AG08395 (cell line): ENCODE results near the gene NRCAM.
"Not testable (repeated sequence)": the region's sequence is repeated elsewhere in the genome, so short reads cannot be mapped to it uniquely, and the experiment has no call there.

Experiments
- DNase-seq: peaks from one replicate; pipeline ENCODE4 v3.0.0; 2012; ENCODE audit warnings: mixed read lengths, low spot score

The NRCAM gene

GRCh38 chr7:108455998-108456677 lies at the start of gene NRCAM:
Gene NRCAM, minus strand, starts transcription at chr7:108456436. Its CDS starts 216,372 bp downstream, at chr7:108240064.
- peak; percentile 13 for DNase-seq

GRCh38 chr7:108504576-108504975 lies 48.3 kb upstream of the NRCAM start:
- DNase-seq, result not testable (repeated sequence)

- peak; percentile 9 for DNase-seq
Measured at GRCh38 chr7:108503112-108504026, 47.1 kb upstream of the NRCAM start.

- no peak for DNase-seq
Measured at GRCh38 chr7:108499566-108499965, 43.3 kb upstream of the NRCAM start.

- no peak for DNase-seq
Measured at GRCh38 chr7:108498481-108498880, 42.2 kb upstream of the NRCAM start.

GRCh38 chr7:108497082-108497725 lies 41.0 kb upstream of the NRCAM start:
- peak; percentile 56 for DNase-seq

- DNase-seq, result no peak
Measured at GRCh38 chr7:108492742-108493141, 36.5 kb upstream of the NRCAM start.

- no peak for DNase-seq
Measured at GRCh38 chr7:108488768-108489538, 32.7 kb upstream of the NRCAM start.

- no peak for DNase-seq
Measured at GRCh38 chr7:108487646-108488045, 31.4 kb upstream of the NRCAM start.

GRCh38 chr7:108486291-108486966 lies 30.2 kb upstream of the NRCAM start:
- peak; percentile 3 for DNase-seq

GRCh38 chr7:108484137-108484536 lies 27.9 kb upstream of the NRCAM start:
- no peak for DNase-seq

- DNase-seq, result no peak
Measured at GRCh38 chr7:108480311-108480710, 24.1 kb upstream of the NRCAM start.

GRCh38 chr7:108479751-108480150 lies 23.5 kb upstream of the NRCAM start:
- no peak for DNase-seq

GRCh38 chr7:108479118-108479517 lies 22.9 kb upstream of the NRCAM start:
- no peak for DNase-seq

- DNase-seq, result no peak
Measured at GRCh38 chr7:108468246-108468645, 12.0 kb upstream of the NRCAM start.

- DNase-seq, result no peak
Measured at GRCh38 chr7:108467391-108467790, 11.2 kb upstream of the NRCAM start.

GRCh38 chr7:108466322-108466721 lies 10.1 kb upstream of the NRCAM start:
- DNase-seq, result not testable (repeated sequence)

- no peak for DNase-seq
Measured at GRCh38 chr7:108464743-108465142, 8.5 kb upstream of the NRCAM start.

GRCh38 chr7:108463613-108464012 lies 7.4 kb upstream of the NRCAM start:
- DNase-seq, result no peak

- no peak for DNase-seq
Measured at GRCh38 chr7:108461840-108462239, 5.6 kb upstream of the NRCAM start.

- DNase-seq, result no peak
Measured at GRCh38 chr7:108460964-108461363, 4.7 kb upstream of the NRCAM start.
